Germinal center (tissue), 1 donor: ENCODE results near the gene ADO.

ENCODE experiments used
- DNase-seq: peaks from one replicate; pipeline ENCODE4 v3.0.0; 2012; ENCODE audit warnings: mixed read lengths, low spot score

The ADO gene

DNA sequence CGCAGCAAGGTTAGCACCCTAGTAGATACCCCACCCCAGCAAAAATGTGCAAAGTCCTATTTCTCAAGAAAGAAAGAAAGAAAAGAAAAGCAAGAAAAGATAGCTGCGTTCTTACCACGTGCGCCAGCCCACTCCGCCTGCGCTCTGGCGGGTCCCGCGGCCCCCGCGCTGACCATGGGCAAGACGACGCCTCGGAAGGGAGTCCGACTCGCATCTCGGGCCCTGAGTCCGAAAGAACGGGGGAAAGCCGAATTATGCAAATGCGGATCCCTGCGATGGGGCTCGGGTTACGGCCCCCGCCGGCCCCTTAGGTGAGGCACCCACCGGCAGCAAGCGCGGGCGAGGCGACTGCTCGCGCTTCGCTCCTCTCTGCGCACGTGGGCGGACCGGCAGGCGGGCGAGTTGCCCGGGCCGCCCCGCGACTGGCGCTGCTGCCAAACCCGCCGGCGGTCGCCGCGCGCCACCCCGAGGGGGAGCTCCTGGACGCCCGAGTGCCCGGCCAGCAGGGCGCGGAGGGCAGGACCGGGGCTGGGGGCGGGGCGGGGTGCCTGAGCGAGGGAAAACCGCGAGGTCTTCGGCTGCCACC lies 14.0 kb downstream of the ADO start:
- peak; percentile 66 for DNase-seq

DNA sequence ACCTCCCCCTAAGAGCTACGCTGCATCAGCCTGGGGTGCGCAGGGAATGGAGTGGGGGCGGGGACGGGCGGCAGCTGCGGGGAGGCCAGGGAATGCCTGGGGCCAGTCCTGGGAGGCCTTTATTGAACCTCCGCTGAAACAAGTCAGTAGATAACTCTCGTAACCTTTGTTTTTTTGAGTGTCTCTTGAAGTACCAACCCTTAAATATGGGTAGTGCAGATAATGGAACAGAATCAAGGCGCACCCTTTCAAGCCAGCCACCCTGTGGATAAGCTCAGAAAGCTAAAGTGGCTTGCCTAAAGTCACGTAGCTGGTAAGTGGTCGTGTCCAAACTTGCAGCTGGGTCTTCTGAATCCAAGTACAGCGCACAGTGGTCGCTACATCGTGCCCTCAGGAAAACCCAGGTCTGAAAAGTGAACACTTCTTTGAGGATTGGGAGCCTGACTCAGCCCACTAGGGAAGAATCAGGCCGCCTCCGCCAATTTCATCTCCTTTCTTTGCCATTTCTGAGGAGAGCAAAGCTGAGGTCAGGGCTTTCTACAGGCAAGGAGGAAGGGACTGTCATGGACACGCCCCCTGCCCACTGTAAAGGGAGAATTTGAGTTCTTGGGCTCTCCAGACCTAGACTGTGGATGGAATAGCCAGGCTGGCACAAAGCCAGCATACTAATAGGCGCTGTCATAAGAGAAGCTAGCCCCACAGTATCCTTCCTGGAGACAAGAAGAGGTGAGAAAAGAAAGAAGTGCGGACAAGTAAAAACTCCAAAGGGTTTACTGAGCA lies 14.8 kb downstream of the ADO start:
- DNase-seq = no peak

DNA sequence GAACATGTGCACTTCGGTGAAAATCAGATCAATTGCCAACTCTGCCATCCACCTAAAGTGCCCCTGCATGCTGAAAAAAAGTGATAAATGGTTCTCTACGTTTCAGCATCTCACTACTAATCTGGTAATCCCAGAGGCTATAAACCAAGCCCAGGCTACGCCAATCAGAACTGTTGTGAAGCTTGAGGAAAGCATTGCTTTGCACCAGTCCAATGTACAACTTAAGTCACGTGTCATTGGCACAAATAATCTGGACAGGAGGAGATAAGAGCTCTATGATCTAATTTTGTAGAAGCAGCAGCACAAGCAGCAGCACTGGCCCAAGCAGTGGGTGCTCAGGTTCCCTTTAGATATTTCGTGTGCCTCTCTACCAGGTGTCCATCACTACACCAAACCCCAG lies 16.1 kb downstream of the ADO start:
- no peak for DNase-seq

DNA sequence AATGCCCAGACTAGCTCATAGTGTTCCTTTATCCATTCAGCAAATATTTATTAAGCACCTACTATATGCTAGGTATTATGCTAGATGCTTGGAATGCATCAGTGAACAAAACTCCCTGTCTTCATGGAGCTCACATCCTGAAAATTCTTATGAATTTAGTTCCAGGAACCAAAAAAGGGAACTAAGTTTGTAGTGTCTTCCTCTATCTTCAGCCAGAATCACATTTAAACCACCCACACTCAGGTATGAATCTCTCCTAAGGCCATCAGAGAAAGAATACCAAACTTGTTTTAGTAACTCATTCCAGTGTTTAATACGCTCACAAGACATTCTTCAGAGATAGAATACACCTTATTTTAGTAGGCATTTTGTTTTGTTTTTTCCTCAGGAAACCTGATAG lies 21.8 kb downstream of the ADO start:
- DNase-seq = no peak

DNA sequence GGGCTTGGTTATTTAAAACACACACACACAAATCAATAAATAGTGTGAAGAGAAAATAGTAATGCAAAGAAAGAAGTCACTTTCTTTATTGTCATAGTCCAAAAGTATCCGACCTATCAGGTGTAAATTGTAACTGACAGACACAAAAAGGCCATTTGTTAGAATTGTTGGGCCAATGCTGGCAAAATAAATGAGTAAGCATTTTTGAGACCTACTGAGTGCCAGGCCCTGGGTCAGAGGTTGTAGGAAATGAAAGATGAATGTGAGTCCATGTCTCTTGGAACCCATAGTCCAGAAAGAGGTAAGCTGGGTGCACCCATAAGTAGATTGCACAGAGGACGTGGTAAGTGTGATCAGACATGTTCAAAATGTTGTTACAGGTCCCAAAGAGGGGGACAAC lies 25.1 kb downstream of the ADO start:
- DNase-seq = no peak

DNA sequence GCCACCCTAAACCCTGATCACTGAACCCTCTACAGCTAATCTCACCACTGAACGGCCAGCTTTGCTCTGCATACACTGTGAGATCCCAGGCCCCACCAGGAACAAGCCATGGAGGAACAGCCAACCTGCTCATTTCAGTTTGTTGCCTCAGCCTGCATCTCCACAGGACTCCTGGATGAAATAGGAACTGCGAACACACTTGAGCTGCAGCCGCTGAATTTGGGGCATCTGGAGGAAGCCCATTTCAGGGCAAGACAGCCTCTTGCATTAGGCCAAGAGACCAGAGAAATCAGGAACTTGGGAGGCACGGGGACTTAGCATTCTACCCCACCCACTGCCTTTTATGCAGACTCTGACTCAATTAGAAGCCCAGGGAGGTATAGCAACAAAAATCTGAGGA lies 26.2 kb downstream of the ADO start:
- no peak for DNase-seq

DNA sequence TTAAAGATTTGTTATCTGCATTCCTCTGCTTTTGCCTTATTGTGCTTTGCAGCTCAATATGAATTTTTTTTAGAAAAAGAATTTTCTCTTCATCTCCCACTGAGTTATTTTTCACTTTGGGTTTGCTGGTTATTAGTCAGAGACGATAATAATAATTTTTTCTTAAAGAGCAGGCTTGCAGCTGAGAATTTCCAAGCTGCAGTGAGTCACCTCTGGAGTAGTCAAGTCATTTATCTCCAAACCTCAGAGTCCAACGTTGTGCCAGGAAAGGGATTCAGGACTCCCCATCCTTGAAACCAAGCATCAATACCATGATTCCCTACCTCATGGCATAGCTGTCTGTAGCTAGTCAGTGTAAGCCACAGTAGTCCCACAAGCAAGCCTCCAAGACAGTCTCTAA lies 26.8 kb downstream of the ADO start:
- DNase-seq = no peak

DNA sequence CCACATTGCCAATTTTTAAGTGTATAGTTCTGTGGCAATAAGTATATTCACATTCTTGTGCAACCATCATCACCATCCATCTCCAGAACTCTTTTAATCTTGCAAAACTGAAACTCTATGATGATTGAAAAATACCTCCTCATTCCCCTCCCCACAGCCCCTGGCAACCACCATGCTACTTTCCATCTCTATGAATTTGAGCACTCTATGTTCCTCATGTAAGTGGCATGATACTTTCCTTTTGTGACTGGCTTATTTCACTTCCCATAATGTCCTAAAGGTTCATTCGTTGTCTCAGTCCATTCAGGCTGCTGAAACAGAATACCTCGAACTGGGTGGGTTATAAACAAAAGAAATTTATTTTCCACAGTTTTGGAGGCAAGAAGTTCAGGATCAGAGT lies 35.1 kb downstream of the ADO start:
- DNase-seq = no peak

DNA sequence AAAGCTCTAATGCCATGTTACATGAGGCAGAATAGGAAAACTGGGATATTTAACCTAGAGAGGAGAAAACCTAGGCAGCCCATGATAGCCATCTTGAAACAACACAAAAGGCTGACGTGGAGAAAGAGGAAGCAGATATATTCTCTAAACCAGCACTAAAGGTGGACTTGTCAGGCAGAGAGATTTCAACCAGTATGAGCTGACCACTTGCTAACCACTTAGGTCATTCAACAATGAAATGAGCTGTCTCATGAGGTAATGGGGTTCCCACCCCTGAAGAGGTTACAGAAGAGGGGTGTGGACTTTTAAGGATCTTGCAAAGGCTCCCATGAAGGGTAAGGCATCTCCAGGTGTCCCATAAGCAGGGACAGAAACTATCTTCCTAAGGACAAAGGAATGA lies 38.5 kb downstream of the ADO start:
- no peak for DNase-seq

DNA sequence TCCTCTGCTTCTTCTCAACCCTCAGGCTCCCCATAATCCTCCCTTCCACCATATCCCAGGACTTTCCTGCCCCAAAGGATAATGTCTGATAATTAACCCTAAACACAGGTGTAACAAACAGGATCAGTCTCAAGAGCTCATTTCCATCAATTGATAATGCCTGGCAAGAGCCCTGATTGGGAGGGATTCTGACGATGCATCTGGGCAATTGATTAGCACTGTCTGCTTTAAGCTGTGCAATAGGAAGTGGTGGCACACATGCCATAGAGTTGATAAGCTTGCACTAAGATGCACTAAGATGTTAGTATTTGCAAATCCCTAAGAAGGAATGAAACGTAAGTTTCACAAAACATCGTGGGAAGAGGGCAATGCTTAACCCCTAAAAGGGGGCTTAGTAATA lies 39.1 kb downstream of the ADO start:
- no peak for DNase-seq

DNA sequence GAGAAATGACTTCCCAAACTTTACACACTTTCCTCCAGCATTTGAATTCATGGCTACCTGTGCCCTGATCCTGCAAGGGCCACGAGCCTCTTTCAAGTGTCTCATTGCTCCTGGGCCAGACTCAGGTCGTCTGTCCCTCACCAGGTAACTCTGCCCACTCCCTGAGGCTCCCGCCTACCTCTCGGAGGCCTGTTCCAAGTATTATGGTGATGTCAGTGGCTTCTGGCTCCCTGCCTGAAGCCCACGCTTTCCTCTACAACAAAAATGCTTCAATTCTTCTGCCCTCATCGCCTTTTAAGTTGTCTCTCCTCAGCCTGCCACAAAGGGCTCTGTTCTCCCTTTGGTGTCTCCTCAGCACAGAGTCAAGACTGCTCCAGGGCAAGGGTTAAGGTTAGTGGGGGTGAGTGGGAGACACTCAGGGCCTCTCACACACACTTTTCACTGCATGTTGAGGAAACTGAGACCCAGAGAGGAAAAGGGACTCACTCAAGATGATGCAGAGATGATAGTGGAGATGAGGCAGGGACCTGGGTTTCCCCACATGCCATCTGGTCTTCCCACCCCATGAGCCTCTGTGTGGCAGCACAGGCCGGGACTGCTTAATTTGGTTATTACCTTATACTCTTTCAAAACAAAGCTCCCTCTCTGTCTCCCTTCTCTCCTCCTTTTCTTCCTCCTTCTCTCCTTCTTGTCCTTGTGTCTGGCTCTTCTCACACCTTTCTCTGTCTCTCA lies 39.9 kb downstream of the ADO start:
- DNase-seq = no peak

DNA sequence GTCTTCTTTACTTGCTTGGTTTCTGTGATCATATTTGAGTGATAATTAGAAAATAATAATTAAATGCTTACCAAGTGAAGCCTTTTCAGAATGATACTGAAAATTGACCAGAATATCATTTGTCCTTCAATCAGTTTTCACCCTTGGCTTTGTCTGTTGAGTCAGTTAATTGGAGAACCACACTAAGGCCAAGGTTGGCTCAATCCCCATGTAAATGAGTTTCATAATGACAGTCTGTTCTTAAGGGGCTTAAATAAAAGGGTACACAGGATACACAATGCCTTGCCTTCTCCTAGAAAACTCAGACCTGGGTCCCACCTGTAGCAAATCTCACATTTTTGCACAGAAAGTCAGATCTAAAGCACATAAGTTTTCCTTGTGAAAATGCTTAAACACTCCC lies 42.9 kb downstream of the ADO start:
- DNase-seq = no peak

DNA sequence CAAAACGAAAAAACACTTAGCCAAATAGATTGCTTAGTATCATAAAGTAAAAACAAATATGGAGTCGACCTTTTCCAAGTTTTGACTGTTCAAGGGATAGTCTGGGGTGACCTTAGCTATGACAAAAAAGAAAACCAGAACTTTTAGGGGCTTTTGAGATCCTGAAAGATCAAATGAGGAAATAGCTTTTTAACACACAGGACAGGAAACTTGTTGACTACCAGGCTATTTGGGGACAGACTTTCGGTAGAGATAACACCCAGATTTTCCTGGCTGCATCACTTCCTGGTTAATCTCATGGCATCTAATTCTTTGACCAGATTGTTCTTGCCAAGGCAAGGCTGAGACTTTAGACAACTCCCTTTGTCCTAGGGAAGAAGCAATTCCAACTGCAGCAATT lies 46.1 kb downstream of the ADO start:
- DNase-seq = no peak

DNA sequence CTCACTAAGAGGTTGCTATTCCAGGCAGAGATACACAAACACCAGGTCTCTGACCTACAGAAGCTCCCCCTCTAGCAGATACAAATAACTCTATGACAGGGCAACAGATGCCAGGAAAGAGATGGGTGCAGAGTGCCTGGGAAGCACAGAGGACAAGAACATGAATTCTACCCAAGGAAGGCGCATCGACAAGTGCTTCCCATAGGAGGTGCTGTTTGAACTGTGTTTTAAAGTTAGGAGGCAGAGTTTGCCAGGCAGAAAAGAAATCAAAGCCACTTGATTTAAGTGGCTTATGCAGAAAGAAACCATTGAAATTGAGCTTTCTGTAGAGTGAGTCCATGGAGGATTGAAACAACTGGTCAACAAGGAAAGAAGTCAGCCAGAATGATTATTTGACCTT lies 46.9 kb downstream of the ADO start:
- DNase-seq = peak; percentile 26

DNA sequence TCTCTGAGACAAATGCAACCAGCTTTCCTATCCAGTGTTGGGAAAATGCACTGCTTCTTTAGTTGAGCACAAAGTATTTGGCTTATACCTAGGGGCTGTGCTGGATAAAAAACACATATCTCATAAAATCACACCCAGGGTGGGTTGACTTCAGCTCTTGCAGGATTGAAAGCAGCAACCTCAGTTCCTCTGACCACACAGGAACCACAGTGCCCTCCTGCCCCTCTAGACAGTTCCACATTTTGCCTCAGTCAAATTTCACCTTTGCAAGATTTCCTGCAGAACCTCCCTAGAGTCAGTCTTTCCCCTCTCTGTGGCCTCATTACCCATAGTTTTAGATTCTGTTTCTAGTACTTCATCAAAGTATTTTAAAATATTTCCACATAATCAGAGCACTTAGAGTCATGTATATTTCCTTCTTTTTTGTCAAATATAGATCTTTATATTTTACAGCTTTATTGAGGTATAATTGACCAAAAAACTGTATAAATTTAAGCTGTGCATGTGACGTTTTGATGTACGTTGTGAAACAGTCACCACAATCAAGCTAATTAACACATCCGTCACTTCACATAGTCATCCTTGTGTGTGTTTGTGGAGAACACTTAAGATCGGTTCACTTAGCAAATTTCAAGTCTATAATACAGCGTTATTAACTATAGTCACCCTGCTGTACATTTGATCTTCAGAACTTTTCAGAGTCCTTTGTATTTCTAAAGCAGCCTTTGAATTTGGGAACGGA lies 48.6 kb downstream of the ADO start:
- peak; percentile 42 for DNase-seq

DNA sequence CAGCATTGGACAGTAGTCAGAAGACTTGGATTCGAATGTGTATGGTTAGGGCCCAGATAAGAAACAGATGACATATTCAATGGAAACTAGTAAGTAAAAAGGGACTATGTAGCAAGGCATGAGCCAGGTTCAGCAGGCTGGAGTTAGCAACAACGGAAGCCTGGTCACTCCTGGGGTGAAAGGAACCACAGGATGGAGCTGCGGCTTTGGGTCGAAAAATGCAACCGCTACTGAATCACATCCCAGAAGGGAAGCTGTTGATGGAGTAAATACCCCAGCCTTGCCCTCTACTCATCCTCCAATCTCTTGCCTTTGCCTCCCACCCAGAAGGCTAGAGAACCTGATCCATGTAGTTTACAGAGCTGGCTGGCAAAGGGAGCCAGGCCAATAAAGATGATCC lies 49.2 kb downstream of the ADO start:
- no peak for DNase-seq

DNA sequence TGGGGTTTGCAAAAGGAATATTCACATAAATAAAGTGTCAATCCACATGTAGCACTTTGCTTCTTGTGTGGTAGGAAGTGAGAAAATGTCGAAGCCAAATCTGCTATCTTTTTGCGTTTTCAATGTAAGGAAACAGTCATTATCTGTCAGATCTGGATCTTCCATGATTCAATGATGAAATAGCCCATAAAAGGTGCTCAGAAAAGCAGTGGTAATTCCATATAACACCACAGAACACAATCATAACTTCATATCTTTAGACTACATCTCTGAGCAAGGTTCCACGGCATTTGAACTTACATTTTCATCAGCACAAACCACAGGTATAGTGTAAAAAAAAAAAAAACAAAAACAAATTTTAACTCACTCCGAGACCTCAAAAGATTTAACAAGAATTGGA lies 51.5 kb downstream of the ADO start:
- no peak for DNase-seq
